H9 (cell line): ENCODE data around the gene SEC23B. TPM values are rescaled to one million over a fixed set of nuclear protein-coding genes. Genes with fewer than 3 reads are reported as not detected.

ENCODE experiments used
- DNase-seq: peaks from one replicate; pipeline ENCODE4 v3.0.0-alpha.2; 2017
- H2AFZ ChIP-seq: one replicate; pipeline ENCODE4 v1.6.1; 2013; ENCODE audit warnings: mild to moderate bottlenecking, low read length, control low read depth, moderate library complexity
- H2AK5ac ChIP-seq: 2 replicates; pipeline ENCODE4 v1.6.1; 2013; ENCODE audit warnings: low read length, control low read depth, mixed read lengths; ENCODE audit not compliant: insufficient read length
- H2BK120ac ChIP-seq: one replicate; pipeline ENCODE4 v1.6.1; 2013; ENCODE audit warnings: low read depth, mild to moderate bottlenecking, low read length, control low read depth, inconsistent platforms; ENCODE audit not compliant: poor library complexity, severe bottlenecking
- H2BK12ac ChIP-seq: 2 replicates; pipeline ENCODE4 v1.6.1; 2013; ENCODE audit warnings: low read length, control low read depth, mixed read lengths, low read depth; ENCODE audit not compliant: insufficient read length
- H2BK15ac ChIP-seq: 2 replicates; pipeline ENCODE4 v1.6.1; 2013; ENCODE audit warnings: low read depth, low read length, control low read depth
- H2BK20ac ChIP-seq: one replicate; pipeline ENCODE4 v1.6.1; 2013; ENCODE audit warnings: low read depth, mild to moderate bottlenecking, low read length, control low read depth, inconsistent platforms; ENCODE audit not compliant: poor library complexity, severe bottlenecking
- H2BK5ac ChIP-seq: 2 replicates; pipeline ENCODE4 v1.6.1; 2013; ENCODE audit warnings: low read length, control low read depth, mixed read lengths; ENCODE audit not compliant: insufficient read length
- H3K14ac ChIP-seq: 2 replicates; pipeline ENCODE4 v1.6.1; 2013; ENCODE audit warnings: low read length, control low read depth; ENCODE audit not compliant: insufficient read depth
- H3K18ac ChIP-seq: 2 replicates; pipeline ENCODE4 v1.6.1; 2013; ENCODE audit warnings: low read depth, mild to moderate bottlenecking, mixed read lengths, low read length, control low read depth; ENCODE audit not compliant: insufficient read length
- H3K23ac ChIP-seq: 2 replicates; pipeline ENCODE4 v1.6.1; 2013; ENCODE audit warnings: low read length, control low read depth, mixed read lengths, low read depth; ENCODE audit not compliant: insufficient read length
- H3K23me2 ChIP-seq: 2 replicates; pipeline ENCODE4 v1.6.1; 2013; ENCODE audit warnings: low read depth, mild to moderate bottlenecking, mixed read lengths, low read length, control low read depth; ENCODE audit not compliant: insufficient read length, poor library complexity, severe bottlenecking
- H3K27ac ChIP-seq: 2 replicates; pipeline ENCODE4 v1.5.1; 2013; ENCODE audit warnings: low read length, control low read depth, mixed read lengths, low read depth; ENCODE audit not compliant: insufficient read length
- H3K27me3 ChIP-seq: 2 replicates; pipeline ENCODE4 v1.6.1; 2013; ENCODE audit warnings: low read length, control low read depth, inconsistent platforms; ENCODE audit not compliant: insufficient read depth
- H3K4ac ChIP-seq: 2 replicates; pipeline ENCODE4 v1.6.1; 2013; ENCODE audit warnings: low read depth, mild to moderate bottlenecking, control low read depth, inconsistent platforms, low read length, moderate library complexity
- H3K4me1 ChIP-seq: 2 replicates; pipeline ENCODE4 v1.6.1; 2013; ENCODE audit warnings: low read length, control low read depth, inconsistent platforms; ENCODE audit not compliant: insufficient read depth
- H3K4me2 ChIP-seq: 2 replicates; pipeline ENCODE4 v1.6.1; 2013; ENCODE audit warnings: low read length, control low read depth, mixed read lengths; ENCODE audit not compliant: insufficient read length, insufficient read depth
- H3K56ac ChIP-seq: 2 replicates; pipeline ENCODE4 v1.6.1; 2013; ENCODE audit warnings: low read depth, mild to moderate bottlenecking, mixed read lengths, low read length, control low read depth; ENCODE audit not compliant: insufficient read length
- H3K79me1 ChIP-seq: 2 replicates; pipeline ENCODE4 v1.6.1; 2013; ENCODE audit warnings: low read depth, mild to moderate bottlenecking, moderate library complexity, low read length, control low read depth, inconsistent platforms; ENCODE audit not compliant: insufficient read depth, poor library complexity, severe bottlenecking
- H3K79me2 ChIP-seq: 2 replicates; pipeline ENCODE4 v1.6.1; 2013; ENCODE audit warnings: low read length, control low read depth, inconsistent platforms; ENCODE audit not compliant: insufficient read depth
- H3K9ac ChIP-seq: 2 replicates; pipeline ENCODE4 v1.6.1; 2013; ENCODE audit warnings: low read length, control low read depth, mixed read lengths; ENCODE audit not compliant: insufficient read length; ENCODE audit errors: extremely low read depth
- H3K9me3 ChIP-seq: one replicate; pipeline ENCODE4 v1.6.1; 2013; ENCODE audit warnings: low read depth, low read length, inconsistent platforms; ENCODE audit not compliant: control insufficient read depth
- H3T11ph ChIP-seq: one replicate; pipeline ENCODE4 v1.6.1; 2013; ENCODE audit warnings: mild to moderate bottlenecking, low read length, control low read depth, inconsistent platforms
- H4K20me1 ChIP-seq: one replicate; pipeline ENCODE4 v1.6.1; 2013; ENCODE audit not compliant: control insufficient read depth, insufficient read length, insufficient read depth
- H4K5ac ChIP-seq: 2 replicates; pipeline ENCODE4 v1.6.1; 2013; ENCODE audit warnings: low read depth, mild to moderate bottlenecking, mixed read lengths, low read length, control low read depth; ENCODE audit not compliant: insufficient read length
- H4K8ac ChIP-seq: replicated peaks from 2 replicates; pipeline ENCODE4 v1.6.1; 2013; ENCODE audit warnings: low read length, control low read depth, mixed read lengths, low read depth; ENCODE audit not compliant: insufficient read length
- H4K91ac ChIP-seq: 2 replicates; pipeline ENCODE4 v1.6.1; 2013; ENCODE audit warnings: low read depth, mild to moderate bottlenecking, moderate library complexity, mixed read lengths, low read length, control low read depth; ENCODE audit not compliant: insufficient read length
- H3K27ac Mint-ChIP-seq, 3 experiments: 2 replicates in 2 of 3; 3 replicates in 1 of 3; pipeline ENCODE4 v1.8.0; 2020 to 2021; ENCODE audit warnings: mixed read lengths in 3 of 3, mild to moderate bottlenecking in 1 of 3, moderate library complexity in 1 of 3
- H3K27me3 Mint-ChIP-seq: 2 replicates; pipeline ENCODE4 v1.8.0; 2021; ENCODE audit warnings: low read depth, mild to moderate bottlenecking, moderate library complexity, mixed read lengths
- H3K36me3 Mint-ChIP-seq, 3 experiments: 2 replicates in 2 of 3; 3 replicates in 1 of 3; pipeline ENCODE4 v1.8.0; 2020 to 2021; ENCODE audit warnings: low read depth in 3 of 3, mixed read lengths in 3 of 3; ENCODE audit not compliant: insufficient read depth in 1 of 3
- H3K4me1 Mint-ChIP-seq, 2 experiments: 2 replicates each; pipeline ENCODE4 v1.8.0; 2020; ENCODE audit warnings: mixed read lengths in 2 of 2
- H3K4me3 Mint-ChIP-seq, 2 experiments: 2 replicates in 1 of 2; 3 replicates in 1 of 2; pipeline ENCODE4 v1.8.0; 2020 to 2021; ENCODE audit warnings: mild to moderate bottlenecking in 2 of 2, mixed read lengths in 2 of 2, moderate library complexity in 1 of 2
- H3K9me3 Mint-ChIP-seq, 2 experiments: 2 replicates in 1 of 2; 3 replicates in 1 of 2; pipeline ENCODE4 v1.8.0; 2020; ENCODE audit warnings: mild to moderate bottlenecking in 2 of 2, mixed read lengths in 2 of 2, moderate library complexity in 1 of 2
- WGBS: extraction: QIAGEN DNeasy Blood & Tissue Kit; methylation state at CpG from one replicate; pipeline ENCODE4 v1.1.7; 2013; ENCODE audit warnings: missing lambda C conversion rate, low lambda C conversion rate, mixed read lengths; ENCODE audit not compliant: insufficient read length; ENCODE audit errors: extremely low coverage; 5-methylcytosine and 5-hydroxymethylcytosine counted together
- total RNA-seq: library from RNA; stranded (reverse); gene quantifications from 2 replicates; pipeline ENCODE4 v1.2.1, GENCODE V29; 2021
- TF ChIP-seq, protein P1 (sequence below): fragments of 200-600 bp; sonication (generic); conservative IDR thresholded peaks from 3 replicates; pipeline ENCODE4 v1.8.0; 2021; ENCODE audit warnings: antibody characterized with exemption, mild to moderate bottlenecking

SEC23B gene
- total RNA-seq, 1 experiment from 2014 or later, result 65.9 TPM

DNA sequence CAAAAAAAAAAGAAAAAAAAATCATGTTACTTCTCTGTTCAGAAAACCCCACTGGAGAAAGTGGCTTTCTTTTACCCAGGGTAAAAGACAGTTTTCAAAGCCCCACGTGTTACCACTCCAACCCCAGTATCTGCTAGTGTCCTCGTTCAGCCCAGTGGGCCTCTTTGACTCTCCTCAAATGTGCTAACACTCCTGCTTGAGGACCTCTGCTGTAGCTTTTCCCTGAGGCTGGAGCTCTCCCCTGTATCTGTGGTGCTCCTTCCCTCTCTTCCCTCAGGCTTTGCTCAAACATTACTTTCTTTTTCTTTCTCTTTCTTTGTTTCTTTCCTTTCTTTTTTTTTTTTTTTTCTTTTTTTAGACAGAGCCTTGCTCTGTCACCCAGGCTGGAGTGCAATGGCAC, 15.3 kb downstream of the SEC23B start:
- no peak overlapping the region for H4K8ac ChIP-seq
- Mint-ChIP-seq H3K27me3 (no peaks in the 10 kb centered on the region), H3K36me3 (peaks cover 13 to 42% (median 40%) of the 10 kb centered on the region in 3 experiments; a peak in 6 of 7 replicates), H3K4me3 (no peak overlapping the region), H3K27ac (peak overlapping the region in 1 of 3 experiments; percentile 16; a peak in 1 of 7 replicates), H3K9me3 (no peaks in the 10 kb centered on the region), H3K4me1 (no peaks in the 10 kb centered on the region)
- no peak overlapping the region for H3K14ac ChIP-seq
- H2BK15ac ChIP-seq, result no peak overlapping the region
- H3K79me1 ChIP-seq, result no peaks in the 10 kb centered on the region
- no peak overlapping the region for H3T11ph ChIP-seq
- no peak overlapping the region for H3K9ac ChIP-seq
- H3K9me3 ChIP-seq, result no peaks in the 10 kb centered on the region
- H4K5ac ChIP-seq, result no peak overlapping the region
- H4K20me1 ChIP-seq, result no peaks in the 10 kb centered on the region
- H2AFZ ChIP-seq, result no peak overlapping the region
- WGBS, result no CpG with 5 or more reads among the region's 2 CpGs
- H3K4me1 ChIP-seq, result no peaks in the 10 kb centered on the region
- no peak overlapping the region for H2AK5ac ChIP-seq
- no peak overlapping the region for H3K4me2 ChIP-seq
- TF ChIP-seq, protein P1, sequence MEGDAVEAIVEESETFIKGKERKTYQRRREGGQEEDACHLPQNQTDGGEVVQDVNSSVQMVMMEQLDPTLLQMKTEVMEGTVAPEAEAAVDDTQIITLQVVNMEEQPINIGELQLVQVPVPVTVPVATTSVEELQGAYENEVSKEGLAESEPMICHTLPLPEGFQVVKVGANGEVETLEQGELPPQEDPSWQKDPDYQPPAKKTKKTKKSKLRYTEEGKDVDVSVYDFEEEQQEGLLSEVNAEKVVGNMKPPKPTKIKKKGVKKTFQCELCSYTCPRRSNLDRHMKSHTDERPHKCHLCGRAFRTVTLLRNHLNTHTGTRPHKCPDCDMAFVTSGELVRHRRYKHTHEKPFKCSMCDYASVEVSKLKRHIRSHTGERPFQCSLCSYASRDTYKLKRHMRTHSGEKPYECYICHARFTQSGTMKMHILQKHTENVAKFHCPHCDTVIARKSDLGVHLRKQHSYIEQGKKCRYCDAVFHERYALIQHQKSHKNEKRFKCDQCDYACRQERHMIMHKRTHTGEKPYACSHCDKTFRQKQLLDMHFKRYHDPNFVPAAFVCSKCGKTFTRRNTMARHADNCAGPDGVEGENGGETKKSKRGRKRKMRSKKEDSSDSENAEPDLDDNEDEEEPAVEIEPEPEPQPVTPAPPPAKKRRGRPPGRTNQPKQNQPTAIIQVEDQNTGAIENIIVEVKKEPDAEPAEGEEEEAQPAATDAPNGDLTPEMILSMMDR, result no peak
- no peak overlapping the region for H2BK120ac ChIP-seq
- no peak overlapping the region for H3K27ac ChIP-seq
- H3K27me3 ChIP-seq, result no peaks in the 10 kb centered on the region
- no peak overlapping the region for H2BK20ac ChIP-seq
- H3K79me2 ChIP-seq, result no peaks in the 10 kb centered on the region; the same call in 1 of the 2 replicates
- H2BK12ac ChIP-seq, result no peak overlapping the region
- no peak for DNase-seq
- no peak overlapping the region for H4K91ac ChIP-seq
- H3K23ac ChIP-seq, result no peak overlapping the region
- no peak overlapping the region for H3K18ac ChIP-seq
- H3K56ac ChIP-seq, result no peak overlapping the region
- H3K4ac ChIP-seq, result no peak overlapping the region
- no peak overlapping the region for H2BK5ac ChIP-seq
- H3K23me2 ChIP-seq, result no peaks in the 10 kb centered on the region
